Breast epithelium (tissue), 3 donors: ENCODE results near the gene DCAF8.
A peak's percentile ranks its signal among the peaks of the same experiment; 100 is the strongest.

ENCODE experiments used
- POLR2AphosphoS5 ChIP-seq, 3 donors: sonication (generic); formaldehyde crosslinking; IDR thresholded peaks; one replicate each; pipeline ENCODE4 v1.6.1; 2017; ENCODE audit warnings: antibody characterized with exemption in 3 of 3
- TF ChIP-seq, protein P1 (sequence below), 3 donors: fragments of 450-650 bp; IDR thresholded peaks; one replicate each; pipeline ENCODE4 v1.5.1; 2016 to 2017; ENCODE audit warnings: antibody characterized with exemption in 3 of 3, mild to moderate bottlenecking in 3 of 3, moderate library complexity in 3 of 3

DNA sequence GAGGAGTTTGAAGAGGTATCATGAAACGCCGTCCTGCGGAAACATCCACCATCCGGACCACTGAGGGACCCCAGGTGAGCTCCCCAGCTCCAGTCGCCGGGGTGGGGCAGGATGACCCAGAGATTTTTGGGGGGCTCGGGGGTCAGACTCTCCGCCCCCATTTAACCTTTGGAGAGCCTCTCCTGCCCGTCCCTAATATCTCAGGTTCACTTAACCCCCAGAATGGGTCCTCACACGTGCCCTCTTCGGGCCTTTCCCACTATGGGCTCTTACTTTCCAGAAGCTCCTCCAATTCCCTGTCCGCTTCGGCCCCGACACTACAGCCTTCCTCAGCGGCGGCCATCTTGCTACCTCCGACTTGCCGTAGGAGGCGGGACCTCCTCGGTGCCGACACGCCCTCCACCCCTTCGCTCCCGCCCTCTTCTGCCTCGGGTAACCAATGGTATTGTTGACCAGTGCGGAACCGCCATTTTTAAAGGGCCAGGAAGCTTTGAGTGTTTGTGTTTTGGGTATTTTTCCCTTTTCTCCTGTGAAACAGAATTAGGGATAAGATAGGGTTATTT, 22.5 kb upstream of the DCAF8 start, which contains the start of gene PEX19:
- TF ChIP-seq, protein P1, sequence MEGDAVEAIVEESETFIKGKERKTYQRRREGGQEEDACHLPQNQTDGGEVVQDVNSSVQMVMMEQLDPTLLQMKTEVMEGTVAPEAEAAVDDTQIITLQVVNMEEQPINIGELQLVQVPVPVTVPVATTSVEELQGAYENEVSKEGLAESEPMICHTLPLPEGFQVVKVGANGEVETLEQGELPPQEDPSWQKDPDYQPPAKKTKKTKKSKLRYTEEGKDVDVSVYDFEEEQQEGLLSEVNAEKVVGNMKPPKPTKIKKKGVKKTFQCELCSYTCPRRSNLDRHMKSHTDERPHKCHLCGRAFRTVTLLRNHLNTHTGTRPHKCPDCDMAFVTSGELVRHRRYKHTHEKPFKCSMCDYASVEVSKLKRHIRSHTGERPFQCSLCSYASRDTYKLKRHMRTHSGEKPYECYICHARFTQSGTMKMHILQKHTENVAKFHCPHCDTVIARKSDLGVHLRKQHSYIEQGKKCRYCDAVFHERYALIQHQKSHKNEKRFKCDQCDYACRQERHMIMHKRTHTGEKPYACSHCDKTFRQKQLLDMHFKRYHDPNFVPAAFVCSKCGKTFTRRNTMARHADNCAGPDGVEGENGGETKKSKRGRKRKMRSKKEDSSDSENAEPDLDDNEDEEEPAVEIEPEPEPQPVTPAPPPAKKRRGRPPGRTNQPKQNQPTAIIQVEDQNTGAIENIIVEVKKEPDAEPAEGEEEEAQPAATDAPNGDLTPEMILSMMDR (IDR thresholded peaks at IDR 0.05) = no peak
- TF ChIP-seq POLR2AphosphoS5 (IDR thresholded peaks at IDR 0.05) = peak; percentile 87 to 96 (median 95)
